HG03521 (cell line): Measurements from ENCODE around the gene GPATCH11.

Experiments
- ATAC-seq: cut with Tn5 transposase; IDR thresholded peaks from one replicate; pipeline ENCODE4 v1.9.1; 2021; ENCODE audit warnings: mild to moderate bottlenecking, moderate library complexity; ENCODE audit not compliant: unreplicated experiment

GPATCH11 gene

GRCh38 chr2:37104178-37104577 lies 19.9 kb downstream of the GPATCH11 start:
- no peak for ATAC-seq

GRCh38 chr2:37105150-37105549 lies 20.8 kb downstream of the GPATCH11 start:
- ATAC-seq, result no peak

DNA sequence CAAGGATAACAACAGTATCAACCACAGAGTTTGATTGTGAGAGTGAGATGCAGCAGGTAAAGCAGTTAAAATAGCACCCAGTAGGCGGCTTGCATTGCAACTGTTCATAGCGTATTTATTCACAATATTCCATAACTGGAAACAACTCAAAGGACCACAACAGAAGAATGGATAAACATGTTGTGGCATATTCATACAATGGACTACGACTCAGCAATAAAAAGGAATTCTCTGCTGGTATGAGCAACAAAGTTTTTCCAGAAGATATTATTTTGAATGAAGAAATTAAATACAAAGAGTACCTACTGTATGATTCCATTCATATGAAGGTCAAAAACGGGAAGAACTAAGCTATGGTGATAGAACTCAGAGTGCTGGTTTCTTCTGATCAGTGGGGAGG lies 25.2 kb downstream of the GPATCH11 start:
- ATAC-seq, result no peak

- no peak for ATAC-seq
These were observed 26.2 kb downstream of the GPATCH11 start for GRCh38 chr2:37110306-37111212.

- ATAC-seq, result no peak
These were observed 27.6 kb downstream of the GPATCH11 start for GRCh38 chr2:37111958-37112357.

- no peak for ATAC-seq
These were observed 33.2 kb downstream of the GPATCH11 start for GRCh38 chr2:37117566-37117965.

DNA sequence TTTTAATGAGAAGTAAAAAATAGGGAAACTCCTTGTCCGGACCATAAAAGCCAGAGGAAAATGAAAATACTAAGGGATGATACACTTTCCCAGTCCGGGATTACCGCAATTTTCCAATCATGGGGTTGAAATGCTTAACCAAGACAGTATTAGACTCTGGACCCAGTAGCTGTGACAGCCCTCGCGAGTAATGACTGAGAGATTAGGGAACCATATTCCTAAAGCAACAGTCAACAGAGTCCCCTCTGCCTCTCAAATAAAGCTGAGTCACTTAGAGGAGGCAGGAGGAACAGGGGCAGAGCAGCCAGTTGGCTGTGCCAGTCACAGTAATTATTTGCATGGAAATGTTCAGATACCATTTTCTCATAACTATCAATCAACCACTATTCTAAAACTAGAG lies 34.8 kb downstream of the GPATCH11 start:
- no peak for ATAC-seq

DNA sequence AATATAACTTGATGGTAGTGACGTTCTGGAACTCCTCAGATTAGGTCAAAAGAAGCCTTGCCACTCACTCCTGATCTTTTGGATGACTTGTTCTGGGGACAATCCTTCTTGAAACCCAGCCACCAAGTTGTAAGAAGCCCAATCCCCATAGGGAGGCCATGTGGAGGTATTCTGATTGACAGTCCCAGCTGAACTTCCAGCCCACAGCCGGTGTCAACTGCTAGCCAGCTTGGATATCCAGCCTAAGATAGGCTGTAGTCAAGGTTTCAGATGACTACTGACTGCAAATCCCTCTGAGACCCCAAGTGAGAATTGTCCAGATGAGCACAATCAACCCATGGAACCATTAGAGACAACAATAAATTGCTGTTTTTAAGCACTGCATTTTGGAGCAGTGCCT lies 41.1 kb downstream of the GPATCH11 start:
- ATAC-seq, result no peak

- ATAC-seq, result no peak
These were observed 48.6 kb downstream of the GPATCH11 start for GRCh38 chr2:37132914-37133313.

GRCh38 chr2:37142546-37142945 lies 58.2 kb downstream of the GPATCH11 start:
- no peak for ATAC-seq

DNA sequence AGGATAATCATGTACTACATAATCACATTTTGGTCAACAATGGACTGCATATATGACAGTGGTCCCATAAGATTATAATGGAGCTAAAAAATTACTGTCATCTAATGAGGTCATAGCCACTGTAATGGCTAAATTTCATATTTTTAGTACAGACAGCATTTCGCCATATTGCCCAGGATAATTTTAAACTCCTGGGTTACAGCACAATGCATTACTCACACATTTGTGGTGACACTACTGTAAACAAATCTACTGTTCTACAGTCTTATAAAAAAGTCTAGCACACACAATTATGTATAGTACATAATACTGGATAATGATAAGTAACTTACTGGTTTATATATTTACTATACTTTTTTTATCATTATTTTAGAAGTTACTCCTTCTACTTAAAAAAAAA lies 59.7 kb downstream of the GPATCH11 start:
- no peak for ATAC-seq

DNA sequence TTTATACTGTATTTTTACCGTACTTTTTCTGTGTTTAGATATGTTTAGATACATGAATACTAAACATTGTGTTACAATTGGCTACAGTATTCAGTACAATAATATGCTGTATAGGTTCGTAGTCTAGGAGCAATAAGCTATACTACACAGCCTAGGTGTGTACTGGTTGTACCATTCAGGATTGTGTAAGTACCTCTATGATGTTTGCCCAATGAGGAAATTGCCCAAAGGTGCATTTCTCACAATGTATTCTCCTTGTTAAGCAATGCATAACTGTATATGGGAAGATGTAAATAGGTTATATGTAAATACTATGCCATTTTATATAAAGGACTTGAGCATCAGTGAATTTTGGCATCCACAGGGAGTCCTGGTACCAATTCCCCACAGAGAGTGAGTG lies 61.7 kb downstream of the GPATCH11 start:
- no peak for ATAC-seq

- no peak for ATAC-seq
These were observed 64.0 kb downstream of the GPATCH11 start for GRCh38 chr2:37148325-37148724.
